HG03025 (cell line): ENCODE measurements around the gene PACRG.

Experiments
- ATAC-seq: cut with Tn5 transposase; IDR thresholded peaks from one replicate; pipeline ENCODE4 v1.9.1; 2021; ENCODE audit warnings: mild to moderate bottlenecking, moderate library complexity; ENCODE audit not compliant: unreplicated experiment, low FRiP score

PACRG gene

GRCh38 chr6:162862462-162862861 is 134.7 kb downstream of the PACRG start:
- ATAC-seq, result no peak

- ATAC-seq, result no peak
Measured at GRCh38 chr6:162862941-162863340, 135.2 kb downstream of the PACRG start.

- ATAC-seq, result no peak
Measured at GRCh38 chr6:162863821-162864220, 136.0 kb downstream of the PACRG start.

GRCh38 chr6:162864911-162865310 is 137.1 kb downstream of the PACRG start:
- ATAC-seq, result no peak

- no peak for ATAC-seq
Measured at GRCh38 chr6:162866656-162867055, 138.9 kb downstream of the PACRG start.

GRCh38 chr6:162868397-162868796 is 140.6 kb downstream of the PACRG start:
- ATAC-seq, result no peak

- no peak for ATAC-seq
Measured at GRCh38 chr6:162871966-162872365, 144.2 kb downstream of the PACRG start.

- no peak for ATAC-seq
Measured at GRCh38 chr6:162873537-162873936, 145.8 kb downstream of the PACRG start.

- no peak for ATAC-seq
Measured at GRCh38 chr6:162875070-162875469, 147.3 kb downstream of the PACRG start.

GRCh38 chr6:162882801-162883481 is 155.2 kb downstream of the PACRG start:
- no peak for ATAC-seq

- ATAC-seq, result no peak
Measured at GRCh38 chr6:162887981-162888689, 160.4 kb downstream of the PACRG start.

- ATAC-seq, result no peak
Measured at GRCh38 chr6:162889303-162889702, 161.5 kb downstream of the PACRG start.

- ATAC-seq, result no peak
Measured at GRCh38 chr6:162898011-162898410, 170.2 kb downstream of the PACRG start.

- no peak for ATAC-seq
Measured at GRCh38 chr6:162899148-162899547, 171.4 kb downstream of the PACRG start.

GRCh38 chr6:162900503-162900902 is 172.7 kb downstream of the PACRG start:
- no peak for ATAC-seq

- no peak for ATAC-seq
Measured at GRCh38 chr6:162904069-162904663, 176.4 kb downstream of the PACRG start.

- no peak for ATAC-seq
Measured at GRCh38 chr6:162906479-162906878, 178.7 kb downstream of the PACRG start.

GRCh38 chr6:162907876-162908481 is 180.2 kb downstream of the PACRG start:
- ATAC-seq, result no peak

- ATAC-seq, result no peak
Measured at GRCh38 chr6:162913206-162913605, 185.4 kb downstream of the PACRG start.

GRCh38 chr6:162917506-162917905 is 189.7 kb downstream of the PACRG start:
- no peak for ATAC-seq

GRCh38 chr6:162921062-162921461 is 193.3 kb downstream of the PACRG start:
- ATAC-seq, result no peak
